ENCODE measurements around the gene IGLL1.
A peak's percentile ranks its signal among the peaks of the same experiment; 100 is the strongest.

IGLL1 gene

DNA sequence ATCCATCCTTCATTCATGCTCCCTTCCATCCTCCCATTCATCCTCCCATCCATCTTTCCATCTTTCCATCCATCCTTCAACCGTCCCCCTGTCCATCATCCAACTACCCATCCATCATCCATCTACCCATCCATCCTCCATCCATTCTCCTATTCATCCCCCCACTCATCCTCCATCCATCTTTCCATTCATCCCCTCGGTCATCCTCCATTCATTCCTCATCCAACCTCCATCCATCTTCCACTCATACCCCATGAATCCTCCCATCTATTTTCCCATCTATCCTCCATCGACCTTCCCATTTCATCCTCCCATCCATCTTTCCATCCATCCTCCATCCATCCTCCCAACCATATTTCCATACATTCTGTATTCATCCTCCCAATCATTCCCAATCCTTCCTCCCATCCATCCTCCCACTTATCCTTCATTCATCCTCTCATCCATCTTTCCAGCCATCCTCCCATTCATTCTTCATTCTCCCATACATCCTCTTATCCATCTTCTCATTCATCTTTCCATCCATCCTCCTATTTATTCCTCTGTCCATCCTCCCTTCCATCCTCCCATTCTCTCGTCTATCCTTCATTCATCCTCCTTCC is 29.9 kb downstream of the IGLL1 start:
- TF ChIP-seq, protein P1, sequence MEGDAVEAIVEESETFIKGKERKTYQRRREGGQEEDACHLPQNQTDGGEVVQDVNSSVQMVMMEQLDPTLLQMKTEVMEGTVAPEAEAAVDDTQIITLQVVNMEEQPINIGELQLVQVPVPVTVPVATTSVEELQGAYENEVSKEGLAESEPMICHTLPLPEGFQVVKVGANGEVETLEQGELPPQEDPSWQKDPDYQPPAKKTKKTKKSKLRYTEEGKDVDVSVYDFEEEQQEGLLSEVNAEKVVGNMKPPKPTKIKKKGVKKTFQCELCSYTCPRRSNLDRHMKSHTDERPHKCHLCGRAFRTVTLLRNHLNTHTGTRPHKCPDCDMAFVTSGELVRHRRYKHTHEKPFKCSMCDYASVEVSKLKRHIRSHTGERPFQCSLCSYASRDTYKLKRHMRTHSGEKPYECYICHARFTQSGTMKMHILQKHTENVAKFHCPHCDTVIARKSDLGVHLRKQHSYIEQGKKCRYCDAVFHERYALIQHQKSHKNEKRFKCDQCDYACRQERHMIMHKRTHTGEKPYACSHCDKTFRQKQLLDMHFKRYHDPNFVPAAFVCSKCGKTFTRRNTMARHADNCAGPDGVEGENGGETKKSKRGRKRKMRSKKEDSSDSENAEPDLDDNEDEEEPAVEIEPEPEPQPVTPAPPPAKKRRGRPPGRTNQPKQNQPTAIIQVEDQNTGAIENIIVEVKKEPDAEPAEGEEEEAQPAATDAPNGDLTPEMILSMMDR (IDR thresholded peaks at IDR 0.05) = no peak

- TF ChIP-seq, protein P1 (IDR thresholded peaks at IDR 0.05) = no peak
Measured at GRCh38 chr22:23549198-23549595, 30.9 kb downstream of the IGLL1 start.

- TF ChIP-seq, protein P1 (IDR thresholded peaks at IDR 0.05) = no peak
Measured at GRCh38 chr22:23548501-23549197, 31.4 kb downstream of the IGLL1 start.

GRCh38 chr22:23547818-23548500 is 32.1 kb downstream of the IGLL1 start:
- TF ChIP-seq, protein P1 (IDR thresholded peaks at IDR 0.05) = no peak

- TF ChIP-seq, protein P1 (IDR thresholded peaks at IDR 0.05) = no peak
Measured at GRCh38 chr22:23544852-23545251, 35.2 kb downstream of the IGLL1 start.

DNA sequence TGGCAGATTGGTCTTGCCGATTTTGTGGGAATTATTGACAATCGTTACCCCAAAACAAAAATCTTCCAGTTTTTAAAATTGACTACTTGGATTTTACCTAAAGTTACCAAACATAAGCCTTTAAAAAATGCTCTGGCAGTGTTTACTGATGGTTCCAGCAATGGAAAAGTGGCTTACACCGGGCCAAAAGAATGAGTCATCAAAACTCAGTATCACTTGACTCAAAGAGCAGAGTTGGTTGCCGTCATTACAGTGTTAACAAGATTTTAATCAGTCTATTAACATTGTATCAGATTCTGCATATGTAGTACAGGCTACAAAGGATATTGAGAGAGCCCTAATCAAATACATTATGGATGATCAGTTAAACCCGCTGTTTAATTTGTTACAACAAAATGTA is 37.2 kb downstream of the IGLL1 start:
- TF ChIP-seq, protein P1 (IDR thresholded peaks at IDR 0.05) = no peak

DNA sequence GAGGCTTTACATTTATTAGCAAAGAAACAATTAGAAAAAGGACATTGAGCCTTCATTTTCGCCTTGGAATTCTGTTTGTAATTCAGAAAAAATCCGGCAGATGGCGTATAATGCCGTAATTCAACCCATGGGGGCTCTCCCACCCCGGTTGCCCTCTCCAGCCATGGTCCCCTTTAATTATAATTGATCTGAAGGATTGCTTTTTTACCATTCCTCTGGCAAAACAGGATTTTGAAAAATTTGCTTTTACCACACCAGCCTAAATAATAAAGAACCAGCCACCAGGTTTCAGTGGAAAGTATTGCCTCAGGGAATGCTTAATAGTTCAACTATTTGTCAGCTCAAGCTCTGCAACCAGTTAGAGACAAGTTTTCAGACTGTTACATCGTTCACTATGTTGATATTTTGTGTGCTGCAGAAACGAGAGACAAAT is 38.2 kb downstream of the IGLL1 start:
- TF ChIP-seq, protein P1 (IDR thresholded peaks at IDR 0.05) = peak; percentile 44; the same call in 1 of the 2 replicates

Data from LNCAP (cell line).